Measurements from ENCODE around the gene MVB12B. TPM values are rescaled to one million over a fixed set of nuclear protein-coding genes. Genes with fewer than 3 reads are reported as not detected.

The MVB12B gene
- total and polyA plus RNA-seq, 2 of the 4 experiments (the other 2 are of a cell fraction): 2.0 to 4.0 TPM

DNA sequence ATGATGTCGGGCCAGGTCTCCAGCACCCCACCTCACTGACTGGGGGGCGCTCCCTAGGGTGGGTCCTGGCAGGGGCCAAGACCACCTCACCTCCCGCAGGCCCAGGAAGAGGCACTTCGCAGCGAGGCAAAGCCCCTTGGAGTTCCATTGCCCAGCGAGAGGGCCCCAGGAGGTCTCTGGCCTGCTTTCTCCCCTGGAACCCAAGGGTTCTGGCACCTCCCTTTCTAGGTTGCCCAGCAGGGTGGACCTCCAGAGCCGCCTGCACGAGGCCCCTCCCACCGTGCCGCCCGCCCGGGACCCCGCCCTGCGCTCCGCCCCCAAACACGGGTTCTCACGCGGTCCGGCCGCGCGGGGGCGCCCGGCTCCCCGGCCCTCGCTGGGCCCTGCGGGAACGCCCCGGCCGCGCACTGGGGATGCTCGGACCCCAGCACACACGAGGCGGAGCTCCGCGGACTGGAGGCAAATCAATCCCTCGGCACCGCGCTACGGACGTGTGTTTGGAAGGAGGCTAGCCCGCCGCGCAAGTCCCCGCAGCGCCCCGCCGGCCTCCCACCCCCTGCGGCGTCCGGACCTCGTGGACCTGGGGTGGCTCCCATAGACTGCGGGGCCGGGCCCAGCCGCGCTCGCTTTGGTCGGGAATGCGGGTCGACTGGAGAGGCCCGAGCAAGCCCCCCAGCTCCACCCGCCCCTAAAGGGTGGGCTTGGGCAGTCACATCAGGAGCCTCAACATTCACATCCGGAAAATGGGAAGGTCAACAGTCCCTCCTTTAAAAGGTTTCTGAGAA lies 187.6 kb downstream of the MVB12B start:
- DNase-seq (peak; percentile 15), ATAC-seq (ENCODE audit: low read depth) (peak; percentile 92)
- no peaks in the 10 kb centered on the region for H3K79me1 ChIP-seq (ENCODE audit: low read depth in 1 of 2, low read length in 2 of 2)
- H3K9ac ChIP-seq (ENCODE audit: low read depth, low read length): no peak overlapping the region
- ChIA-PET POLR2A (ENCODE audit: unreplicated experiment) (interaction anchor here (0.7 kb wide), 1 partner anchor 70 kb away, joined by 3 read pairs; no protein-coding TSS in a partner anchor), CTCF (interaction anchor here (0.6 to 1.5 kb wide), 2 partner anchors 12 to 27 kb away, joined by 3 to 4 read pairs; no protein-coding TSS in a partner anchor)
- H3K4ac ChIP-seq (ENCODE audit: low read depth, low read length): no peak overlapping the region
- no peak overlapping the region for H4K8ac ChIP-seq (ENCODE audit: low read depth in 2 of 2, low read length in 2 of 2)
- H4K91ac ChIP-seq (ENCODE audit: insufficient read depth, low read depth, low read length): no peak overlapping the region
- no peak overlapping the region for H3K14ac ChIP-seq (replicated peaks; ENCODE audit: low read depth, low read length)
- H2BK20ac ChIP-seq (ENCODE audit: low read depth, low read length): no peak overlapping the region
- H2BK120ac ChIP-seq (ENCODE audit: low read depth, low read length): no peak overlapping the region
- no peak overlapping the region for H3K27ac ChIP-seq (ENCODE audit: insufficient read depth, low read length)
- in situ Hi-C loops (cut with MboI; ENCODE audit: low sequenced_read_pairs) (no loop called here), intact Hi-C loops (cut with micrococcal nuclease) (no loop called here), dilution Hi-C loops (cut with HindIII; ENCODE audit: low sequenced_read_pairs, unreplicated experiment) (no loop called here)
- no peaks in the 10 kb centered on the region for H3K9me3 ChIP-seq (ENCODE audit: control insufficient read depth, insufficient read depth, low read length)
- H3K36me3 ChIP-seq (ENCODE audit: control insufficient read depth, insufficient read depth, low read length): no peaks in the 10 kb centered on the region
- no peak overlapping the region for H2BK5ac ChIP-seq (ENCODE audit: low read depth, low read length, poor library complexity, severe bottlenecking)
- no peaks in the 10 kb centered on the region for H3K9me1 ChIP-seq (ENCODE audit: insufficient read depth, low read length)
- no peak overlapping the region for H2AK9ac ChIP-seq (replicated peaks; ENCODE audit: low read depth, low read length, poor library complexity)
- no TSS peak for BruUV-seq (replicated peaks)
- H3K4me2 ChIP-seq (ENCODE audit: low read depth, low read length): peak overlapping the region; percentile 62; the same call in 1 of the 2 replicates
- no peak overlapping the region for H3K56ac ChIP-seq (ENCODE audit: extremely low read depth, insufficient read depth, low read length)
- peaks cover 36% of the 10 kb centered on the region for H3K27me3 ChIP-seq (ENCODE audit: control insufficient read depth, insufficient read depth, low read length)
- no peak overlapping the region for H4K5ac ChIP-seq (ENCODE audit: low read depth, low read length)
- no peaks in the 10 kb centered on the region; the same call in 1 of the 2 replicates for H4K20me1 ChIP-seq (ENCODE audit: insufficient read depth, low read length)
- no peak overlapping the region for H3K23ac ChIP-seq (ENCODE audit: low read depth, low read length)
- H3K4me3 ChIP-seq (ENCODE audit: insufficient read depth, low read depth, low read length): no peak overlapping the region
- peaks cover 2% of the 10 kb centered on the region; the same call in 1 of the 2 replicates for H3K4me1 ChIP-seq (ENCODE audit: control insufficient read depth, insufficient read depth, low read length)
- H2AFZ ChIP-seq (replicated peaks; ENCODE audit: low read length, poor library complexity): peak overlapping the region; percentile 86
- TF ChIP-seq RAD21 (IDR thresholded peaks at IDR 0.05; ENCODE audit: low read length) (no peak), CHD1 (IDR thresholded peaks at IDR 0.05; ENCODE audit: low read depth, low read length) (no peak), USF2 (IDR thresholded peaks at IDR 0.05; ENCODE audit: low read depth, low read length) (no peak), CEBPB (IDR thresholded peaks at IDR 0.05; ENCODE audit: low read depth, low read length) (no peak), NFE2L2 (IDR thresholded peaks at IDR 0.05; ENCODE audit: low read depth, low read length) (no peak), RFX5 (IDR thresholded peaks at IDR 0.05; ENCODE audit: low read depth, low read length) (no peak), MAZ (IDR thresholded peaks at IDR 0.05; ENCODE audit: borderline replicate concordance, low read depth, low read length) (peak; percentile 53; the same call in 1 of the 2 replicates), SMC3 (IDR thresholded peaks at IDR 0.05; ENCODE audit: low read depth, low read length) (no peak), POLR2A (IDR thresholded peaks at IDR 0.05; ENCODE audit: low read depth, low read length) (no peak), ELK1 (IDR thresholded peaks at IDR 0.05; ENCODE audit: borderline replicate concordance, low read depth, low read length) (no peak), CTCF (conservative IDR thresholded peaks at IDR 0.05; ENCODE audit: low read depth, low read length) (peak; percentile 57)
- H2BK15ac ChIP-seq (ENCODE audit: low read depth, low read length): no peak overlapping the region
- no peak overlapping the region for H2AK5ac ChIP-seq (ENCODE audit: low read depth, low read length)
- WGBS, 2 experiments (ENCODE audit: extremely low coverage in 2 of 2, insufficient read length in 1 of 2): 7% methylated on average over 26 of the region's 63 CpGs; no CpG with 5 or more reads in 1 of the 2 experiments
- H3K18ac ChIP-seq (ENCODE audit: low read depth, low read length): no peak overlapping the region
